GM21526 (cell line): ENCODE measurements around the gene PMS2.
"Not testable (repeated sequence)": the region's sequence is repeated elsewhere in the genome, so short reads cannot be mapped to it uniquely, and the experiment has no call there.

Experiments
- ATAC-seq: cut with Tn5 transposase; IDR thresholded peaks from one replicate; pipeline ENCODE4 v1.9.1; 2021; ENCODE audit warnings: moderate library complexity; ENCODE audit not compliant: unreplicated experiment, low FRiP score

PMS2 gene

GRCh38 chr7:5924180-5924579 is 84.7 kb downstream of the PMS2 start:
- ATAC-seq: not testable (repeated sequence)
